Cardiac muscle cell (in vitro differentiated cells and primary cell): Measurements from ENCODE around the gene RYR1. TPM values are rescaled to one million over a fixed set of nuclear protein-coding genes. Genes with fewer than 3 reads are reported as not detected.
"Not testable (repeated sequence)": the region's sequence is repeated elsewhere in the genome, so short reads cannot be mapped to it uniquely, and the experiment has no call there.

Experiments
- DNase-seq, 2 donors: peaks; one replicate each; pipeline versions ENCODE4 v3.0.0 to v3.0.0-alpha.2; 2010 to 2017; ENCODE audit warnings: low read depth in 1 of 2, low spot score in 1 of 2
- H3K27ac ChIP-seq: fragments of 200-600 bp; sonication (generic); 2 replicates; pipeline ENCODE4 v1.5.1; 2016
- H3K27me3 ChIP-seq: fragments of 200-600 bp; sonication (generic); 2 replicates; pipeline ENCODE4 v1.6.0; 2016; ENCODE audit warnings: control low read depth
- H3K36me3 ChIP-seq: fragments of 200-600 bp; sonication (generic); 2 replicates; pipeline ENCODE4 v1.5.1; 2016; ENCODE audit warnings: control low read depth
- H3K4me1 ChIP-seq: fragments of 200-600 bp; sonication (generic); 2 replicates; pipeline ENCODE4 v1.8.1; 2017; ENCODE audit warnings: low read depth, mild to moderate bottlenecking, mixed run types
- H3K4me3 ChIP-seq: fragments of 200-600 bp; sonication (generic); 2 replicates; pipeline ENCODE4 v1.5.1; 2016; ENCODE audit warnings: mild to moderate bottlenecking
- H3K9me3 ChIP-seq: fragments of 200-600 bp; sonication (generic); 2 replicates; pipeline ENCODE4 v1.5.1; 2017; ENCODE audit warnings: low read depth, mild to moderate bottlenecking, control low read depth
- CTCF ChIP-seq: IDR thresholded peaks from 2 replicates; pipeline ENCODE4 v1.5.1; 2012; ENCODE audit warnings: low read depth, mild to moderate bottlenecking, low read length
- polyA plus RNA-seq: library from polyadenylated mRNA; unstranded; fragments of >200 nt; fragmentation: Nextera tagmentation; extraction: Ambion mirVana; gene quantifications from 2 replicates; pipeline ENCODE4 v1.2.1, GENCODE V29; 2016
- total RNA-seq: library from RNA; depleted of rRNA; stranded (reverse); fragments of >200 nt; gene quantifications from 2 replicates; pipeline ENCODE4 v1.2.3, GENCODE V29; 2016

Gene RYR1
- total and polyA plus RNA-seq, 2 experiments from 2014 or later, result 0.71 to 12.8 TPM

- no peak overlapping the region for H3K4me3 ChIP-seq
- H3K27ac ChIP-seq, result no peak overlapping the region
- H3K4me1 ChIP-seq, result no peaks in the 10 kb centered on the region
- no peak for DNase-seq
- no peaks in the 10 kb centered on the region for H3K36me3 ChIP-seq
- TF ChIP-seq CTCF, result no peak
- no peaks in the 10 kb centered on the region for H3K9me3 ChIP-seq
- no peaks in the 10 kb centered on the region for H3K27me3 ChIP-seq
These were observed 75.0 kb downstream of the RYR1 start for GRCh38 chr19:38508507-38508906.

- DNase-seq, result no peak
- Histone ChIP-seq H3K9me3 (no peaks in the 10 kb centered on the region), H3K4me3 (no peak overlapping the region), H3K27ac (no peak overlapping the region), H3K36me3 (no peaks in the 10 kb centered on the region), H3K27me3 (no peaks in the 10 kb centered on the region), H3K4me1 (no peaks in the 10 kb centered on the region)
- TF ChIP-seq CTCF, result no peak
These were observed 75.5 kb downstream of the RYR1 start for GRCh38 chr19:38509027-38509426.

GRCh38 chr19:38511074-38511708 is 77.7 kb downstream of the RYR1 start:
- H3K9me3 ChIP-seq, result no peaks in the 10 kb centered on the region
- TF ChIP-seq CTCF, result no peak
- no peak for DNase-seq
- H3K27me3 ChIP-seq, result no peaks in the 10 kb centered on the region
- H3K4me1 ChIP-seq, result no peaks in the 10 kb centered on the region
- no peak overlapping the region for H3K27ac ChIP-seq
- no peaks in the 10 kb centered on the region for H3K36me3 ChIP-seq
- H3K4me3 ChIP-seq, result no peak overlapping the region

- no peaks in the 10 kb centered on the region for H3K4me1 ChIP-seq
- no peak for DNase-seq
- H3K27me3 ChIP-seq, result no peaks in the 10 kb centered on the region
- H3K9me3 ChIP-seq, result no peaks in the 10 kb centered on the region
- no peaks in the 10 kb centered on the region for H3K36me3 ChIP-seq
- TF ChIP-seq CTCF, result no peak
- no peak overlapping the region for H3K4me3 ChIP-seq
- no peak overlapping the region for H3K27ac ChIP-seq
These were observed 78.8 kb downstream of the RYR1 start for GRCh38 chr19:38512277-38512676.

- not testable (repeated sequence) for H3K4me3 ChIP-seq, H3K36me3 ChIP-seq, H3K27me3 ChIP-seq, H3K9me3 ChIP-seq, DNase-seq, H3K27ac ChIP-seq, H3K4me1 ChIP-seq
These were observed 79.7 kb downstream of the RYR1 start for GRCh38 chr19:38513156-38513555.

GRCh38 chr19:38513762-38514167 is 80.3 kb downstream of the RYR1 start:
- DNase-seq, result no peak
- Histone ChIP-seq H3K4me1 (no peaks in the 10 kb centered on the region), H3K27ac (no peak overlapping the region), H3K36me3 (no peaks in the 10 kb centered on the region), H3K27me3 (no peaks in the 10 kb centered on the region), H3K9me3 (no peaks in the 10 kb centered on the region), H3K4me3 (no peak overlapping the region)
- no peak for TF ChIP-seq CTCF
